HCT116 (cell line): ENCODE results near the gene ABCE1. TPM values are rescaled to one million over a fixed set of nuclear protein-coding genes. Genes with fewer than 3 reads are reported as not detected.

Experiments used
- ATAC-seq: fragments of 200-7000 bp; cut with Tn5 transposase; 2 replicates; pipeline ENCODE4 v1.9.1; 2020; ENCODE audit warnings: mild to moderate bottlenecking, moderate library complexity
- BruUV-seq: library from RNA; stranded (reverse); fragments of 400-500 nt; replicated peaks from 2 replicates; lab custom pipeline; 2021; lab: Mats Ljungman, UMichigan
- CTCF ChIA-PET: fragments of 300-600 bp; sonication (Branson Sonifier 250); formaldehyde crosslinking; loops from one replicate; lab custom pipeline; 2021; ENCODE audit warnings: antibody characterized with exemption; lab: Charles Lee
- POLR2A ChIA-PET: fragments of 300-600, 350-600 bp; sonication (Branson Sonifier 250); formaldehyde crosslinking; loops from one replicate; lab custom pipeline; 2021; ENCODE audit warnings: antibody characterized with exemption; lab: Charles Lee
- RAD21 ChIA-PET, 2 experiments: fragments of 300-600 bp; sonication (Branson Sonifier 250); formaldehyde crosslinking; loops; one replicate each; lab custom pipeline; 2023; ENCODE audit warnings: low total read pairs in 2 of 2; ENCODE audit not compliant: uncharacterized antibody in 2 of 2, unreplicated experiment in 2 of 2, low non-redundant PET in 1 of 2; lab: Charles Lee
- DNase-seq: peaks from one replicate; pipeline ENCODE4 v3.0.0-alpha.2; 2010; ENCODE audit warnings: low read depth, low spot score
- H2AFZ ChIP-seq: fragments of 200-600 bp; shearing (Covaris generic), sonication (generic); 2 replicates; pipeline ENCODE4 v1.6.1; 2017; ENCODE audit warnings: low read depth, mixed run types, mixed read lengths, antibody characterized with exemption, low read length; ENCODE audit not compliant: poor library complexity, severe bottlenecking
- H3K27ac ChIP-seq: 2 replicates; pipeline ENCODE4 v1.5.1; 2012; ENCODE audit warnings: low read depth, low read length
- H3K27me3 ChIP-seq: fragments of 200-600 bp; sonication (generic); 2 replicates; pipeline ENCODE4 v1.6.1; 2016; ENCODE audit warnings: mixed run types, low read length, mixed read lengths; ENCODE audit not compliant: insufficient read depth
- H3K36me3 ChIP-seq, 2 experiments: fragments of 200-500 bp in 1 of 2; fragments of 200-600 bp in 1 of 2; sonication (Bioruptor generic) in 1 of 2; sonication (generic) in 1 of 2; 2 replicates each; pipeline versions ENCODE4 v1.5.1 to v1.6.1; 2014 to 2016; ENCODE audit warnings: low read length in 2 of 2, inconsistent platforms in 1 of 2, mixed read lengths in 1 of 2, mixed run types in 1 of 2; ENCODE audit not compliant: insufficient read depth in 2 of 2, control insufficient read depth in 1 of 2
- H3K4me1 ChIP-seq, 2 experiments: fragments of 200-600 bp in 1 of 2; sonication (generic) in 1 of 2; 2 replicates each; pipeline versions ENCODE4 v1.5.1 to v1.6.1; 2012 to 2017; ENCODE audit warnings: low read length in 2 of 2, inconsistent platforms in 1 of 2, mild to moderate bottlenecking in 1 of 2, mixed read lengths in 1 of 2, mixed run types in 1 of 2, moderate library complexity in 1 of 2; ENCODE audit not compliant: insufficient read depth in 2 of 2, control insufficient read depth in 1 of 2
- H3K4me2 ChIP-seq: fragments of 200-600 bp; sonication (generic); 2 replicates; pipeline ENCODE4 v1.6.1; 2017; ENCODE audit warnings: mixed run types, low read length, mixed read lengths
- H3K4me3 ChIP-seq, 2 experiments: fragments of 200-600 bp in 1 of 2; sonication (generic) in 1 of 2; replicated peaks in 1 of 2; 2 replicates each; pipeline ENCODE4 v1.5.1; 2011 to 2016; ENCODE audit warnings: low read length in 2 of 2, control low read depth in 1 of 2, low read depth in 1 of 2, mild to moderate bottlenecking in 1 of 2, mixed read lengths in 1 of 2, mixed run types in 1 of 2
- H3K79me2 ChIP-seq: fragments of 200-600 bp; sonication (generic); 2 replicates; pipeline ENCODE4 v1.6.1; 2017; ENCODE audit warnings: mild to moderate bottlenecking, mixed run types, low read length, moderate library complexity, mixed read lengths; ENCODE audit not compliant: insufficient read depth
- H3K9ac ChIP-seq: fragments of 200-600 bp; sonication (generic); 2 replicates; pipeline ENCODE4 v1.6.1; 2016; ENCODE audit warnings: low read length, mixed read lengths
- H3K9me2 ChIP-seq: fragments of 200-600 bp; sonication (generic), shearing (Covaris generic); 2 replicates; pipeline ENCODE4 v1.6.1; 2017; ENCODE audit warnings: mixed run types, mild to moderate bottlenecking, moderate library complexity; ENCODE audit not compliant: insufficient read depth
- H3K9me3 ChIP-seq, 2 experiments: fragments of 200-500 bp in 1 of 2; fragments of 200-600 bp in 1 of 2; sonication (Bioruptor generic) in 1 of 2; sonication (generic) in 1 of 2; 2 replicates each; pipeline ENCODE4 v1.6.1; 2014 to 2017; ENCODE audit warnings: low read length in 2 of 2, mixed read lengths in 2 of 2, inconsistent platforms in 1 of 2, low read depth in 1 of 2, mild to moderate bottlenecking in 1 of 2, mixed run types in 1 of 2, moderate library complexity in 1 of 2; ENCODE audit not compliant: control insufficient read depth in 1 of 2, insufficient read depth in 1 of 2
- H4K20me1 ChIP-seq: fragments of 200-600 bp; sonication (generic), shearing (Covaris generic); 2 replicates; pipeline ENCODE4 v1.6.1; 2017; ENCODE audit warnings: mixed run types, mild to moderate bottlenecking, moderate library complexity; ENCODE audit not compliant: insufficient read depth
- CBX3 ChIP-seq: IDR thresholded peaks from 2 replicates; pipeline ENCODE4 v1.6.1; 2012; ENCODE audit warnings: low read depth
- EGR1 ChIP-seq: IDR thresholded peaks from 2 replicates; pipeline ENCODE4 v1.6.1; 2012; ENCODE audit warnings: low read depth
- ELF1 ChIP-seq: IDR thresholded peaks from 2 replicates; pipeline ENCODE4 v1.6.1; 2012; ENCODE audit warnings: low read depth, borderline replicate concordance
- EZH2 ChIP-seq: fragments of 200-600 bp; sonication (generic); IDR thresholded peaks from 2 replicates; pipeline ENCODE4 v1.6.1; 2017; ENCODE audit warnings: antibody characterized with exemption, mixed run types
- EZH2phosphoT487 ChIP-seq: fragments of 200-600 bp; IDR thresholded peaks from 2 replicates; pipeline ENCODE4 v1.6.1; 2018; ENCODE audit warnings: antibody characterized with exemption, borderline replicate concordance
- FOSL1 ChIP-seq: IDR thresholded peaks from 2 replicates; pipeline ENCODE4 v1.6.1; 2012; ENCODE audit warnings: low read depth
- JUND ChIP-seq: IDR thresholded peaks from 2 replicates; pipeline ENCODE4 v1.6.1; 2012
- POLR2A ChIP-seq: IDR thresholded peaks from 2 replicates; pipeline ENCODE4 v1.7.0; 2011; ENCODE audit warnings: borderline replicate concordance; ENCODE audit not compliant: insufficient read depth, insufficient read length; ENCODE audit errors: extremely low read depth
- RAD21 ChIP-seq: IDR thresholded peaks from 2 replicates; pipeline ENCODE4 v1.6.1; 2012; ENCODE audit warnings: low read depth, mild to moderate bottlenecking
- SIN3A ChIP-seq: IDR thresholded peaks from 2 replicates; pipeline ENCODE4 v1.6.1; 2012; ENCODE audit warnings: low read depth
- SP1 ChIP-seq: IDR thresholded peaks from 2 replicates; pipeline ENCODE4 v1.6.1; 2012; ENCODE audit warnings: low read depth
- SRF ChIP-seq: IDR thresholded peaks from 2 replicates; pipeline ENCODE4 v1.6.1; 2012; ENCODE audit warnings: low read depth
- TCF7L2 ChIP-seq: IDR thresholded peaks from 2 replicates; pipeline ENCODE4 v1.7.0; 2011; ENCODE audit warnings: borderline replicate concordance, inconsistent platforms; ENCODE audit not compliant: insufficient read depth, insufficient read length; ENCODE audit errors: extremely low read depth
- YY1 ChIP-seq: IDR thresholded peaks from 2 replicates; pipeline ENCODE4 v1.6.1; 2011; ENCODE audit warnings: low read length, low read depth, moderate library complexity, mild to moderate bottlenecking; ENCODE audit not compliant: insufficient replicate concordance; ENCODE audit errors: extremely low read depth
- ZFX ChIP-seq: fragments of 450-650 bp; IDR thresholded peaks from 2 replicates; pipeline ENCODE4 v1.6.1; 2017
- ZNF274 ChIP-seq: fragments of 200-500 bp; sonication (Bioruptor generic); IDR thresholded peaks from 2 replicates; pipeline ENCODE4 v1.6.1; 2014; ENCODE audit warnings: mild to moderate bottlenecking, low read depth, low read length, inconsistent platforms
- intact Hi-C: fragments of 100-400 bp; cut with micrococcal nuclease; formaldehyde crosslinking; loops from 2 replicates; pipeline ENCODE4 v1.10.0; 2022
- total RNA-seq: library from RNA; stranded (reverse); gene quantifications from one replicate; pipeline ENCODE4 v1.2.1, GENCODE V29; 2021; ENCODE audit not compliant: unreplicated experiment
- TF ChIP-seq, protein P1 (sequence below), 3 experiments: fragments of 200-600 bp in 1 of 3; sonication (generic) in 1 of 3; IDR thresholded peaks in 2 of 3; conservative IDR thresholded peaks in 1 of 3; 2 replicates each; pipeline ENCODE4 v1.5.1; 2012 to 2017; ENCODE audit warnings: low read depth in 2 of 3, low read length in 2 of 3, antibody characterized with exemption in 1 of 3, borderline replicate concordance in 1 of 3, control low read depth in 1 of 3, mild to moderate bottlenecking in 1 of 3, mixed read lengths in 1 of 3, mixed run types in 1 of 3, moderate library complexity in 1 of 3; ENCODE audit not compliant: insufficient read depth in 1 of 3
- TF ChIP-seq, protein P2 (sequence below): IDR thresholded peaks from 2 replicates; pipeline ENCODE4 v1.6.1; 2012
- TF ChIP-seq, protein P3 (sequence below): IDR thresholded peaks from 2 replicates; pipeline ENCODE4 v1.6.1; 2011; ENCODE audit warnings: mild to moderate bottlenecking, low read length, moderate library complexity; ENCODE audit not compliant: insufficient replicate concordance; ENCODE audit errors: extremely low read depth
- TF ChIP-seq, protein P4 (sequence below): IDR thresholded peaks from 2 replicates; pipeline ENCODE4 v1.6.1; 2012

ABCE1 gene
- total RNA-seq, 1 experiment from 2014 or later = 145 TPM

DNA sequence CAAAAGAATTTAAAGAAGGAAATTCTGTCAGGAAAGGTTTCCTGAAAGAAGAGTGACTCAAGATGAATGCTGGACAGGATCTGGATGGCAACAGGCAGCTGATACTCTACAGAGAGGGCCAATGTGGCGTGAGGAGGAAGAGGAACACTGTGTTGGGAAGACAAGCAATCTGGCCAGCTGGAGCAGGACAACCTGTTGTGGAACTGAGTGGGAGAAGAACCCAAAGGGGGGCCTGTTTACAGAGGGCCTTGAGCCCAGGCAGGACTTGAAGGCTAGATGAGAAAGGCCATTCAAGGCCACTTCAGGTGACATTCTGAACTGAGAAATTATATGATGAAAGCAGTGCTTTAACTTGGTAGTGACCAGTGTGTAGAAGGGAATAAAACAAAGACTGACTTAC, 73.8 kb downstream of the ABCE1 start:
- intact Hi-C loops = no loop called here
- H4K20me1 ChIP-seq = peaks cover 5% of the 10 kb centered on the region; the same call in 1 of the 2 replicates
- RAD21 ChIA-PET = no interaction called here
- no TSS peak for BruUV-seq
- H3K9ac ChIP-seq = no peak overlapping the region
- H3K36me3 ChIP-seq = peaks cover 11 to 27% of the 10 kb centered on the region in 2 experiments; a peak in 2 of 4 replicates
- H3K27ac ChIP-seq = no peak overlapping the region
- no peaks in the 10 kb centered on the region for H3K27me3 ChIP-seq
- no peaks in the 10 kb centered on the region; the same call in 1 of the 2 replicates for H3K9me2 ChIP-seq
- CTCF ChIA-PET = no interaction called here
- H3K4me3 ChIP-seq = no peak overlapping the region
- no peaks in the 10 kb centered on the region for H3K9me3 ChIP-seq
- no peak overlapping the region for H2AFZ ChIP-seq
- POLR2A ChIA-PET = no interaction called here
- TF ChIP-seq TCF7L2 = no peak
- TF ChIP-seq ELF1 = no peak
- no peak for TF ChIP-seq YY1
- TF ChIP-seq, protein P1, sequence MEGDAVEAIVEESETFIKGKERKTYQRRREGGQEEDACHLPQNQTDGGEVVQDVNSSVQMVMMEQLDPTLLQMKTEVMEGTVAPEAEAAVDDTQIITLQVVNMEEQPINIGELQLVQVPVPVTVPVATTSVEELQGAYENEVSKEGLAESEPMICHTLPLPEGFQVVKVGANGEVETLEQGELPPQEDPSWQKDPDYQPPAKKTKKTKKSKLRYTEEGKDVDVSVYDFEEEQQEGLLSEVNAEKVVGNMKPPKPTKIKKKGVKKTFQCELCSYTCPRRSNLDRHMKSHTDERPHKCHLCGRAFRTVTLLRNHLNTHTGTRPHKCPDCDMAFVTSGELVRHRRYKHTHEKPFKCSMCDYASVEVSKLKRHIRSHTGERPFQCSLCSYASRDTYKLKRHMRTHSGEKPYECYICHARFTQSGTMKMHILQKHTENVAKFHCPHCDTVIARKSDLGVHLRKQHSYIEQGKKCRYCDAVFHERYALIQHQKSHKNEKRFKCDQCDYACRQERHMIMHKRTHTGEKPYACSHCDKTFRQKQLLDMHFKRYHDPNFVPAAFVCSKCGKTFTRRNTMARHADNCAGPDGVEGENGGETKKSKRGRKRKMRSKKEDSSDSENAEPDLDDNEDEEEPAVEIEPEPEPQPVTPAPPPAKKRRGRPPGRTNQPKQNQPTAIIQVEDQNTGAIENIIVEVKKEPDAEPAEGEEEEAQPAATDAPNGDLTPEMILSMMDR (IDR thresholded peaks at IDR 0.05 in 2 of 3, conservative IDR thresholded peaks at IDR 0.05 in 1 of 3; ENCODE audit: borderline replicate concordance in 1 of 3, insufficient read depth in 1 of 3, low read depth in 2 of 3, low read length in 2 of 3) = no peak
- no peak for TF ChIP-seq POLR2A
- TF ChIP-seq SP1 = no peak
- TF ChIP-seq, protein P2, sequence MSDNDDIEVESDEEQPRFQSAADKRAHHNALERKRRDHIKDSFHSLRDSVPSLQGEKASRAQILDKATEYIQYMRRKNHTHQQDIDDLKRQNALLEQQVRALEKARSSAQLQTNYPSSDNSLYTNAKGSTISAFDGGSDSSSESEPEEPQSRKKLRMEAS = no peak
- TF ChIP-seq ZFX = no peak
- no peak for TF ChIP-seq EZH2
- no peak for TF ChIP-seq JUND
- no peak for TF ChIP-seq CBX3
- TF ChIP-seq SRF = no peak
- TF ChIP-seq ZNF274 = no peak
- TF ChIP-seq RAD21 = no peak
- TF ChIP-seq, protein P3, sequence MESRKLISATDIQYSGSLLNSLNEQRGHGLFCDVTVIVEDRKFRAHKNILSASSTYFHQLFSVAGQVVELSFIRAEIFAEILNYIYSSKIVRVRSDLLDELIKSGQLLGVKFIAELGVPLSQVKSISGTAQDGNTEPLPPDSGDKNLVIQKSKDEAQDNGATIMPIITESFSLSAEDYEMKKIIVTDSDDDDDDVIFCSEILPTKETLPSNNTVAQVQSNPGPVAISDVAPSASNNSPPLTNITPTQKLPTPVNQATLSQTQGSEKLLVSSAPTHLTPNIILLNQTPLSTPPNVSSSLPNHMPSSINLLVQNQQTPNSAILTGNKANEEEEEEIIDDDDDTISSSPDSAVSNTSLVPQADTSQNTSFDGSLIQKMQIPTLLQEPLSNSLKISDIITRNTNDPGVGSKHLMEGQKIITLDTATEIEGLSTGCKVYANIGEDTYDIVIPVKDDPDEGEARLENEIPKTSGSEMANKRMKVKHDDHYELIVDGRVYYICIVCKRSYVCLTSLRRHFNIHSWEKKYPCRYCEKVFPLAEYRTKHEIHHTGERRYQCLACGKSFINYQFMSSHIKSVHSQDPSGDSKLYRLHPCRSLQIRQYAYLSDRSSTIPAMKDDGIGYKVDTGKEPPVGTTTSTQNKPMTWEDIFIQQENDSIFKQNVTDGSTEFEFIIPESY = no peak
- TF ChIP-seq, protein P4, sequence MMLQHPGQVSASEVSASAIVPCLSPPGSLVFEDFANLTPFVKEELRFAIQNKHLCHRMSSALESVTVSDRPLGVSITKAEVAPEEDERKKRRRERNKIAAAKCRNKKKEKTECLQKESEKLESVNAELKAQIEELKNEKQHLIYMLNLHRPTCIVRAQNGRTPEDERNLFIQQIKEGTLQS = no peak
- TF ChIP-seq EGR1 = no peak
- no peak for TF ChIP-seq SIN3A
- TF ChIP-seq EZH2phosphoT487 = no peak
- TF ChIP-seq FOSL1 = no peak
- TF ChIP-seq, all 23 proteins: peak for 0
- no peak overlapping the region for H3K4me2 ChIP-seq
- DNase-seq = no peak
- H3K79me2 ChIP-seq = peaks cover 93% of the 10 kb centered on the region
- H3K4me1 ChIP-seq = no peaks in the 10 kb centered on the region
- no peak for ATAC-seq
